ENCODE data around the gene FHIT.
"Not testable (repeated sequence)": the region's sequence is repeated elsewhere in the genome, so short reads cannot be mapped to it uniquely, and the experiment has no call there.

FHIT gene

GRCh38 chr3:60557122-60557521, 694.1 kb downstream of the FHIT start:
- no peak for DNase-seq (ENCODE audit: low read depth)

GRCh38 chr3:60555686-60556354, 695.4 kb downstream of the FHIT start:
- no peak for DNase-seq (ENCODE audit: low read depth)

- DNase-seq (ENCODE audit: low read depth) = no peak
These were observed 698.1 kb downstream of the FHIT start for GRCh38 chr3:60553144-60553543.

- no peak for DNase-seq (ENCODE audit: low read depth)
These were observed 698.7 kb downstream of the FHIT start for GRCh38 chr3:60552581-60552980.

- no peak for DNase-seq (ENCODE audit: low read depth)
These were observed 699.6 kb downstream of the FHIT start for GRCh38 chr3:60551455-60552209.

- DNase-seq (ENCODE audit: low read depth) = no peak
These were observed 701.4 kb downstream of the FHIT start for GRCh38 chr3:60549863-60550262.

- no peak for DNase-seq (ENCODE audit: low read depth)
These were observed 708.3 kb downstream of the FHIT start for GRCh38 chr3:60542995-60543394.

GRCh38 chr3:60539394-60539793, 711.9 kb downstream of the FHIT start:
- not testable (repeated sequence) for DNase-seq (ENCODE audit: low read depth)

- DNase-seq (ENCODE audit: low read depth) = no peak
These were observed 714.8 kb downstream of the FHIT start for GRCh38 chr3:60536420-60536819.

- no peak for DNase-seq (ENCODE audit: low read depth)
These were observed 719.5 kb downstream of the FHIT start for GRCh38 chr3:60531759-60532158.

GRCh38 chr3:60528651-60529050, 722.6 kb downstream of the FHIT start:
- no peak for DNase-seq (ENCODE audit: low read depth)

GRCh38 chr3:60523536-60523935, 727.7 kb downstream of the FHIT start:
- no peak for DNase-seq (ENCODE audit: low read depth)

GRCh38 chr3:60517134-60517533, 734.1 kb downstream of the FHIT start:
- no peak for DNase-seq (ENCODE audit: low read depth)

GRCh38 chr3:60514866-60515265, 736.4 kb downstream of the FHIT start:
- no peak for DNase-seq (ENCODE audit: low read depth)

GRCh38 chr3:60514085-60514649, 737.1 kb downstream of the FHIT start:
- DNase-seq (ENCODE audit: low read depth) = no peak

GRCh38 chr3:60513241-60513640, 738.0 kb downstream of the FHIT start:
- DNase-seq (ENCODE audit: low read depth) = no peak

GRCh38 chr3:60512506-60512905, 738.7 kb downstream of the FHIT start:
- no peak for DNase-seq (ENCODE audit: low read depth)

GRCh38 chr3:60509471-60509870, 741.8 kb downstream of the FHIT start:
- DNase-seq (ENCODE audit: low read depth) = no peak

GRCh38 chr3:60504827-60505457, 746.3 kb downstream of the FHIT start:
- DNase-seq (ENCODE audit: low read depth) = no peak

- no peak for DNase-seq (ENCODE audit: low read depth)
These were observed 749.9 kb downstream of the FHIT start for GRCh38 chr3:60501314-60501713.

- no peak for DNase-seq (ENCODE audit: low read depth)
These were observed 753.4 kb downstream of the FHIT start for GRCh38 chr3:60497902-60498301.

GRCh38 chr3:60490992-60491391, 760.3 kb downstream of the FHIT start:
- no peak for DNase-seq (ENCODE audit: low read depth)

- DNase-seq (ENCODE audit: low read depth) = no peak
These were observed 776.2 kb downstream of the FHIT start for GRCh38 chr3:60475096-60475495.
